ENCODE measurements around the gene MYO1E.

MYO1E gene

GRCh38 chr15:59157840-59158700 lies 214.6 kb downstream of the MYO1E start:
- DNase-seq (ENCODE audit: extremely low spot score) = no peak
- no peak for TF ChIP-seq CTCF (IDR thresholded peaks at IDR 0.05; ENCODE audit: control extremely low read depth, extremely low read depth, low read depth, missing control alignments)
- POLR2A ChIA-PET = no interaction called here
- CTCF ChIA-PET = interaction anchor here (1.0 to 1.3 kb wide), 4 partner anchors 16 to 371 kb away, joined by 3 to 4 read pairs (median 3); no protein-coding TSS in a partner anchor

GRCh38 chr15:59157396-59157795 lies 215.3 kb downstream of the MYO1E start:
- CTCF ChIA-PET = interaction anchor here (1.3 kb wide), 1 partner anchor 19 kb away, joined by 3 read pairs; no protein-coding TSS in a partner anchor
- POLR2A ChIA-PET = no interaction called here
- no peak for TF ChIP-seq CTCF (IDR thresholded peaks at IDR 0.05; ENCODE audit: control extremely low read depth, extremely low read depth, low read depth, missing control alignments)
- no peak for DNase-seq (ENCODE audit: extremely low spot score)

GRCh38 chr15:59155431-59155830 lies 217.2 kb downstream of the MYO1E start:
- ChIA-PET CTCF (interaction anchor here (2.3 to 6.2 kb wide), 2 partner anchors 9 to 18 kb away, joined by 7 to 36 read pairs; no protein-coding TSS in a partner anchor), POLR2A (no interaction called here)
- TF ChIP-seq CTCF (IDR thresholded peaks at IDR 0.05; ENCODE audit: control extremely low read depth, extremely low read depth, low read depth, missing control alignments) = no peak
- no peak for DNase-seq (ENCODE audit: extremely low spot score)

- POLR2A ChIA-PET = no interaction called here
- CTCF ChIA-PET = interaction anchor here (2.3 to 6.2 kb wide), 2 partner anchors 10 to 16 kb away, joined by 7 to 36 read pairs; no protein-coding TSS in a partner anchor
- no peak for DNase-seq (ENCODE audit: extremely low spot score)
- no peak for TF ChIP-seq CTCF (IDR thresholded peaks at IDR 0.05; ENCODE audit: control extremely low read depth, extremely low read depth, low read depth, missing control alignments)
Measured at GRCh38 chr15:59154243-59154642, 218.4 kb downstream of the MYO1E start.

- ChIA-PET POLR2A (no interaction called here), CTCF (interaction anchor here (1.7 to 6.2 kb wide), 2 partner anchors 11 to 338 kb away, joined by 4 to 36 read pairs; no protein-coding TSS in a partner anchor)
- no peak for TF ChIP-seq CTCF (IDR thresholded peaks at IDR 0.05; ENCODE audit: control extremely low read depth, extremely low read depth, low read depth, missing control alignments)
- DNase-seq (ENCODE audit: extremely low spot score) = no peak
Measured at GRCh38 chr15:59153466-59153865, 219.2 kb downstream of the MYO1E start.

GRCh38 chr15:59152694-59153450 lies 219.8 kb downstream of the MYO1E start:
- no peak for DNase-seq (ENCODE audit: extremely low spot score)
- CTCF ChIA-PET = interaction anchor here (1.1 to 6.2 kb wide), 3 partner anchors 11 to 338 kb away, joined by 3 to 36 read pairs (median 4); no protein-coding TSS in a partner anchor
- POLR2A ChIA-PET = no interaction called here
- no peak for TF ChIP-seq CTCF (IDR thresholded peaks at IDR 0.05; ENCODE audit: control extremely low read depth, extremely low read depth, low read depth, missing control alignments)
